ENCODE measurements around the gene SLC6A8. TPM values are rescaled to one million over a fixed set of nuclear protein-coding genes. Genes with fewer than 3 reads are reported as not detected.

The SLC6A8 gene
- total and polyA plus RNA-seq, 11 donors, result 113 to 241 (median 179) TPM

DNA sequence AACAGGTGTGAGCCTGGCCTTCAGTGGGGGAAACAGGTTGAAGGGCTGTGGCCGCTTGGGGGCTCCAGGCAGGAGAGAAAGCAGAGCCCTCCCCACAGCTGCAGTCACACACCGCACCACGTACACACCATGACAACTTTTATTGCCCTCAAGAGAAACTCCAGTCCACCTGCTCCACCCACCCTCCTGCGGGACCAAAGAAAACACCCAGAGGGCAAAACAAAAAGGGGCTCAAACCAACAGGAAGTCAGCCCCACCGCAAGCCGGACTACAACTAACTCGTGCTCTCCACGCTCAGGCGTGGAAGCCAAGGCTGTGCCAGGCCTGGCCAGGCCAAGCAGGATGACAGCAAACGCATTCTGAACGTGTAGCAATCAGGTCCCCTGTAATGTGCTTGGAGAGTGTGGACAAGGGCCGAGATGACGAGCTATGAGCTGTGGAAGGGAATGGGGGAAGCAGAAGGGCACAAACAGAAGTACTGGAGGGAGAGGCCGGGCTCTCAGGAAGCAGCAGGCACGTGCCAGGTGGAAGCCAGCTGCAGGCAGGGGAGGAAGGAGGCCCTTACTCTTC, 12.7 kb downstream of the SLC6A8 start:
- intact Hi-C loops (cut with DNase I), result no loop called here
- H3K27me3 ChIP-seq, result no peaks in the 10 kb centered on the region
- H3K4me1 ChIP-seq, result peaks cover 0 to 26% (median 0%) of the 10 kb centered on the region in 12 donors
- DNase-seq, result peak in 2 of 5 donors; percentile 33 to 49
- H3K9me3 ChIP-seq, result no peaks in the 10 kb centered on the region
- peaks cover 0 to 28% (median 3%) of the 10 kb centered on the region in 9 donors for H3K36me3 ChIP-seq
- TF ChIP-seq POLR2A (IDR thresholded peaks at IDR 0.05), result no peak
- TF ChIP-seq, protein P1, sequence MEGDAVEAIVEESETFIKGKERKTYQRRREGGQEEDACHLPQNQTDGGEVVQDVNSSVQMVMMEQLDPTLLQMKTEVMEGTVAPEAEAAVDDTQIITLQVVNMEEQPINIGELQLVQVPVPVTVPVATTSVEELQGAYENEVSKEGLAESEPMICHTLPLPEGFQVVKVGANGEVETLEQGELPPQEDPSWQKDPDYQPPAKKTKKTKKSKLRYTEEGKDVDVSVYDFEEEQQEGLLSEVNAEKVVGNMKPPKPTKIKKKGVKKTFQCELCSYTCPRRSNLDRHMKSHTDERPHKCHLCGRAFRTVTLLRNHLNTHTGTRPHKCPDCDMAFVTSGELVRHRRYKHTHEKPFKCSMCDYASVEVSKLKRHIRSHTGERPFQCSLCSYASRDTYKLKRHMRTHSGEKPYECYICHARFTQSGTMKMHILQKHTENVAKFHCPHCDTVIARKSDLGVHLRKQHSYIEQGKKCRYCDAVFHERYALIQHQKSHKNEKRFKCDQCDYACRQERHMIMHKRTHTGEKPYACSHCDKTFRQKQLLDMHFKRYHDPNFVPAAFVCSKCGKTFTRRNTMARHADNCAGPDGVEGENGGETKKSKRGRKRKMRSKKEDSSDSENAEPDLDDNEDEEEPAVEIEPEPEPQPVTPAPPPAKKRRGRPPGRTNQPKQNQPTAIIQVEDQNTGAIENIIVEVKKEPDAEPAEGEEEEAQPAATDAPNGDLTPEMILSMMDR (IDR thresholded peaks at IDR 0.05), result no peak
- ATAC-seq, result peak; percentile 11 to 19 (median 16)
- 47 to 72% (median 62%) methylated on average over 15 of the region's 15 CpGs for WGBS, 4 donors
- peak overlapping the region in 11 of 12 donors; percentile 55 to 88 (median 75) for H3K27ac ChIP-seq
- H3K4me3 ChIP-seq, result no peak overlapping the region

DNA sequence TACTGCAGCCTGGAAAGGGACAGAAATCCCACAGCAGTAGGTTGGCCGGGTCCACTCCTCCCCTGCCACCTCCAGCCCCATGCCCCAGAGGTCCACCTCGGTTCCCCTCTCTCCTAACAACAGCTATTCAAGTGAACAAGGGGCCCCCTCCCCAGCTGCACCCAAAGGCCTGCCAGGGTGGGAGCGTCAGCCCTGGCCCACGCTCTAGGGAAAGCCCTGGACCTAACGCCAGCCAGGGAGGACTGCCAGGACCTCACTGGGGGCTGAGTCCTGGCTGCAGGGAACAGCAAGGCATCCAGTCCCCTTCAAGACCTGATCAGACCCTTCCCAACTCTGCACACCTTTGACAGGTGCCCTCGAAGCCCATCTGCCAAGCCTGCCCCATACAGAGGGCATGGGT, 13.2 kb downstream of the SLC6A8 start:
- ATAC-seq, result no peak
- no peaks in the 10 kb centered on the region for H3K27me3 ChIP-seq
- peaks cover 0 to 28% (median 3%) of the 10 kb centered on the region in 9 donors for H3K36me3 ChIP-seq
- H3K4me3 ChIP-seq, result no peak overlapping the region
- H3K9me3 ChIP-seq, result no peaks in the 10 kb centered on the region
- H3K4me1 ChIP-seq, result peaks cover 0 to 26% (median 0%) of the 10 kb centered on the region in 12 donors
- H3K27ac ChIP-seq, result peak overlapping the region in 11 of 12 donors; percentile 55 to 88 (median 75)
- TF ChIP-seq, protein P1 (IDR thresholded peaks at IDR 0.05), result no peak
- no peak for TF ChIP-seq POLR2A (IDR thresholded peaks at IDR 0.05)
- intact Hi-C loops (cut with DNase I), result no loop called here
- DNase-seq, result peak in 1 of 5 donors; percentile 32
- 68 to 83% (median 73%) methylated on average over 6 of the region's 6 CpGs for WGBS, 4 donors

DNA sequence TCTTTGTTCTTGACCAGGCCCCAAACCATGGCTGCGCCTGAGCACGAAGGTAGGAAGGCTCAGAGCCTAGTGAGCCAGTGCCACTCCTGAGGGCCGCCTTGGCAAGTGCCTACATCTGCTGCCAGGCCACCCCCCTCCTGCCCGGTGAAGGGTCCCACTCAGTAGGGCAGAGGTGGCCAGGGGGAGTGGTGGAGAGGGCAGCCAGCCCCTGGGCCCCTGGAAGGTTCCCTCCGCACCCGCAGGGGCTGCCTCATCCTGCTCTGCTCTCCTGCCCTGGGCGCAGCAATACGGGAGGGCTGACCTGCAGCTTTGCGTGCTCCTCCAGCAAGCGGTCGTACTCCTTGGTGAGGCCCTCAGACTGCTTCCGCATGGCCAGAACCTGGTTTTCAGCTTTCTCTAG, 14.0 kb downstream of the SLC6A8 start:
- peaks cover 0 to 26% (median 0%) of the 10 kb centered on the region in 12 donors for H3K4me1 ChIP-seq
- TF ChIP-seq, protein P1 (IDR thresholded peaks at IDR 0.05), result no peak
- TF ChIP-seq POLR2A (IDR thresholded peaks at IDR 0.05), result no peak
- H3K27me3 ChIP-seq, result no peaks in the 10 kb centered on the region
- peaks cover 0 to 28% (median 3%) of the 10 kb centered on the region in 9 donors for H3K36me3 ChIP-seq
- H3K4me3 ChIP-seq, result no peak overlapping the region
- DNase-seq (no peak), ATAC-seq (no peak)
- peak overlapping the region in 4 of 12 donors; percentile 73 to 82 (median 77) for H3K27ac ChIP-seq
- H3K9me3 ChIP-seq, result no peaks in the 10 kb centered on the region
- intact Hi-C loops (cut with DNase I), result no loop called here
- WGBS, 4 donors, result 92 to 99% (median 97%) methylated on average over 7 to 12 of the region's 12 CpGs

DNA sequence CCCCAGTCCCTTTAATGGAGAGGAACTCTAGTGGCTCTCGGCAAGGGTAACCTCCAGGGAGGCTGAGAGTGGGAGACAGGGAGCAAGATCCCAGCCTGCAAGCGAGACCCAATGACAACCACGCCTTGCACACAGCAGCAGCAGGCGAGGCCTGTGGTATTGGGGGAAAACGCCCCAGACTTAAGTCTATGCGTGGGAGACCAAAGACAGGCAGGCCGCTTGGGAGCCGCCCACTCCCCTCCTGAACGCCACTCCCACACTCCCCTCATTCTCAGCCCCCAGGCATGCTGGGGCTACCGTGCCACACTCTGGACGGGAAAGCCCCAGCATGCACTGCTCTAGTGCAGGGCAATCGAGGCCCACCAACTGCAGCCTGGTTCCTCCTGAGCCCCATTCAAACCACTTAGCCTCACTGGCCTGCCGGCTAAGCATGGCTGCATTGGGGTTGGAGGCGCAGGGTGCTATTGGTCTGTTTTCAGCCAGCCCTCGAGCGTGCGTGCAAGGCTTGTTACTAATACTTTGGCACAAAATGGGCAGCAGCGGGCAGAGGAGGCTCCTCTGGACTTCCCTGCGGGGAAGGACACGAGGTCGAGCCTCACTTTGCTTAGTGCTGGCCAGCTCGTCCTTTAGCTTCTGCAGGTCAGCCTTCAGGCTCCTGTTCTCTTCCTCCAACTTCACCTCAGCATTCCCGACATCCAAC, 14.8 kb downstream of the SLC6A8 start:
- H3K9me3 ChIP-seq, result no peaks in the 10 kb centered on the region
- 75 to 82% (median 77%) methylated on average over 17 to 23 of the region's 23 CpGs for whole genome bisulfite sequencing, 4 donors
- peaks cover 0 to 26% (median 0%) of the 10 kb centered on the region in 12 donors for H3K4me1 ChIP-seq
- H3K36me3 ChIP-seq, result peaks cover 0 to 28% (median 3%) of the 10 kb centered on the region in 9 donors
- TF ChIP-seq POLR2A (IDR thresholded peaks at IDR 0.05), result no peak
- TF ChIP-seq, protein P1 (IDR thresholded peaks at IDR 0.05), result no peak
- DNase-seq (no peak), ATAC-seq (no peak)
- no peak overlapping the region for H3K4me3 ChIP-seq
- intact Hi-C loops (cut with DNase I), result no loop called here
- H3K27ac ChIP-seq, result peak overlapping the region in 6 of 12 donors; percentile 35 to 86 (median 79)
- H3K27me3 ChIP-seq, result no peaks in the 10 kb centered on the region

Measured in heart left ventricle (tissue), 16 donors.